WTC11 (cell line): ENCODE measurements around the gene LRP10. TPM values are rescaled to one million over a fixed set of nuclear protein-coding genes. Genes with fewer than 3 reads are reported as not detected.

ENCODE experiments used
- ATAC-seq: fragments of 200-7000 bp; cut with Tn5 transposase; 2 replicates; pipeline ENCODE4 v1.10.0; 2021; ENCODE audit warnings: mild to moderate bottlenecking, moderate library complexity
- CTCF ChIA-PET: fragments of 300-600 bp; sonication (Branson Sonifier 250); formaldehyde crosslinking; loops from one replicate; lab custom pipeline; 2021; ENCODE audit warnings: antibody characterized with exemption; lab: Charles Lee
- POLR2A ChIA-PET: fragments of 350-600 bp; sonication (Branson Sonifier 250); formaldehyde crosslinking; loops from one replicate; lab custom pipeline; 2021; ENCODE audit warnings: antibody characterized with exemption; lab: Charles Lee
- DNase-seq: peaks from one replicate; pipeline ENCODE4 v3.0.0; 2021; ENCODE audit warnings: low spot score
- H3K27ac Mint-ChIP-seq: 2 replicates; pipeline ENCODE4 v1.8.0; 2021; ENCODE audit warnings: mixed read lengths
- H3K27me3 Mint-ChIP-seq: 2 replicates; pipeline ENCODE4 v1.8.0; 2021; ENCODE audit warnings: low read depth, mild to moderate bottlenecking, moderate library complexity, mixed read lengths
- H3K36me3 Mint-ChIP-seq: 2 replicates; pipeline ENCODE4 v1.8.0; 2021; ENCODE audit warnings: mixed read lengths
- H3K4me1 Mint-ChIP-seq: 2 replicates; pipeline ENCODE4 v1.8.0; 2022; ENCODE audit warnings: mixed read lengths
- H3K4me3 Mint-ChIP-seq: 2 replicates; pipeline ENCODE4 v1.8.0; 2021; ENCODE audit warnings: mild to moderate bottlenecking, moderate library complexity, mixed read lengths
- H3K9me3 Mint-ChIP-seq: 2 replicates; pipeline ENCODE4 v1.8.0; 2021; ENCODE audit warnings: mixed read lengths
- AFF4 ChIP-seq: sonication (generic); formaldehyde crosslinking; IDR thresholded peaks from 2 replicates; pipeline ENCODE4 v1.8.1; 2023; ENCODE audit warnings: mild to moderate bottlenecking, missing genetic modification reagents, borderline replicate concordance
- ETV6 ChIP-seq: sonication (generic); formaldehyde crosslinking; IDR thresholded peaks from 2 replicates; pipeline ENCODE4 v1.8.1; 2022; ENCODE audit warnings: mild to moderate bottlenecking, missing genetic modification reagents
- FOXJ3 ChIP-seq: sonication (generic); formaldehyde crosslinking; IDR thresholded peaks from 2 replicates; pipeline ENCODE4 v1.9.0; 2021; ENCODE audit warnings: missing genetic modification reagents, mild to moderate bottlenecking, borderline replicate concordance
- FOXP4 ChIP-seq: sonication (generic); formaldehyde crosslinking; IDR thresholded peaks from 2 replicates; pipeline ENCODE4 v1.8.0; 2022; ENCODE audit warnings: mild to moderate bottlenecking, missing genetic modification reagents
- IRF2 ChIP-seq: sonication (generic); formaldehyde crosslinking; IDR thresholded peaks from 2 replicates; pipeline ENCODE4 v1.8.0; 2022; ENCODE audit warnings: low read depth, missing genetic modification reagents, borderline replicate concordance
- JAZF1 ChIP-seq: fragments of 250-450 bp; sonication (Bioruptor Pico); IDR thresholded peaks from 2 replicates; pipeline ENCODE4 v1.9.0; 2021; ENCODE audit warnings: moderate library complexity, mild to moderate bottlenecking, inconsistent platforms
- NFATC4 ChIP-seq: fragments of 250-450 bp; sonication (Bioruptor Pico); IDR thresholded peaks from 2 replicates; pipeline ENCODE4 v1.9.0; 2021; ENCODE audit warnings: mild to moderate bottlenecking
- NR2C2 ChIP-seq: sonication (generic); formaldehyde crosslinking; IDR thresholded peaks from 2 replicates; pipeline ENCODE4 v1.8.0; 2022; ENCODE audit warnings: mild to moderate bottlenecking, missing genetic modification reagents
- RORB ChIP-seq: fragments of 250-450 bp; sonication (Bioruptor Pico); IDR thresholded peaks from 2 replicates; pipeline ENCODE4 v1.9.0; 2021; ENCODE audit warnings: mild to moderate bottlenecking
- SOX15 ChIP-seq: fragments of 250-450 bp; sonication (Bioruptor Pico); IDR thresholded peaks from 2 replicates; pipeline ENCODE4 v1.9.0; 2021; ENCODE audit warnings: mild to moderate bottlenecking
- TEAD1 ChIP-seq: sonication (generic); formaldehyde crosslinking; IDR thresholded peaks from 2 replicates; pipeline ENCODE4 v1.8.0; 2022; ENCODE audit warnings: mild to moderate bottlenecking, missing genetic modification reagents
- USF1 ChIP-seq: sonication (generic); formaldehyde crosslinking; IDR thresholded peaks from 2 replicates; pipeline ENCODE4 v1.8.0; 2022; ENCODE audit warnings: mild to moderate bottlenecking, missing genetic modification reagents
- ZMAT4 ChIP-seq: fragments of 250-450 bp; sonication (Bioruptor Pico); IDR thresholded peaks from 2 replicates; pipeline ENCODE4 v1.9.0; 2021; ENCODE audit warnings: mild to moderate bottlenecking
- ZNF219 ChIP-seq: sonication (generic); formaldehyde crosslinking; IDR thresholded peaks from 2 replicates; pipeline ENCODE4 v1.8.0; 2023; ENCODE audit warnings: missing genetic modification reagents, mild to moderate bottlenecking, borderline replicate concordance
- ZNF532 ChIP-seq: fragments of 250-450 bp; sonication (Bioruptor Pico); IDR thresholded peaks from 2 replicates; pipeline ENCODE4 v1.9.0; 2021; ENCODE audit warnings: mild to moderate bottlenecking, borderline replicate concordance
- total RNA-seq: library from RNA; stranded (reverse); gene quantifications from 3 replicates; pipeline ENCODE4 v1.2.3, GENCODE V29; 2021

LRP10 gene
- total RNA-seq, 1 experiment from 2014 or later, result 24.0 TPM

- Mint-ChIP-seq H3K36me3 (peaks cover 11% of the 10 kb centered on the region), H3K27ac (no peak overlapping the region), H3K9me3 (no peaks in the 10 kb centered on the region), H3K4me3 (no peak overlapping the region), H3K4me1 (peaks cover 14% of the 10 kb centered on the region), H3K27me3 (no peaks in the 10 kb centered on the region)
- ATAC-seq, result no peak
- no peak for TF ChIP-seq IRF2 (CRISPR knock-in tag)
- no peak for TF ChIP-seq ZMAT4 (CRISPR knock-in tag)
- no peak for TF ChIP-seq AFF4
- TF ChIP-seq FOXP4 (CRISPR knock-in tag), result no peak
- no peak for TF ChIP-seq USF1 (CRISPR knock-in tag)
- TF ChIP-seq ETV6 (CRISPR knock-in tag), result no peak
- no peak for TF ChIP-seq SOX15 (CRISPR knock-in tag)
- no peak for TF ChIP-seq NFATC4 (CRISPR knock-in tag)
- ChIA-PET CTCF (no interaction called here), POLR2A (no interaction called here)
- no peak for DNase-seq
These were observed 3.6 kb downstream of the LRP10 start for GRCh38 chr14:22875003-22875747.

- ATAC-seq (no peak), DNase-seq (no peak)
- Mint-ChIP-seq H3K9me3 (no peaks in the 10 kb centered on the region), H3K36me3 (peaks cover 11% of the 10 kb centered on the region), H3K27ac (no peak overlapping the region), H3K4me3 (no peak overlapping the region), H3K27me3 (no peaks in the 10 kb centered on the region), H3K4me1 (peaks cover 7% of the 10 kb centered on the region)
- ChIA-PET POLR2A (no interaction called here), CTCF (interaction anchor here (1.3 kb wide), 1 partner anchor 11 kb away, joined by 4 read pairs; no protein-coding TSS in a partner anchor)
- no peak for TF ChIP-seq NR2C2 (CRISPR knock-in tag)
- no peak for TF ChIP-seq ZNF219 (CRISPR knock-in tag)
- TF ChIP-seq RORB (CRISPR knock-in tag), result no peak
- TF ChIP-seq FOXJ3 (CRISPR knock-in tag), result no peak
- TF ChIP-seq JAZF1 (CRISPR knock-in tag), result no peak
- no peak for TF ChIP-seq TEAD1 (CRISPR knock-in tag)
- no peak for TF ChIP-seq ZNF532
These were observed 4.3 kb downstream of the LRP10 start for GRCh38 chr14:22875748-22876319.
